Neural cell (in vitro differentiated cells): ENCODE results near the gene SBK3. TPM values are rescaled to one million over a fixed set of nuclear protein-coding genes. Genes with fewer than 3 reads are reported as not detected.

Experiments
- H2AFZ ChIP-seq: fragments of 200-600, 300-800 bp; sonication (generic), shearing (Covaris generic); 2 replicates; pipeline ENCODE4 v1.6.0; 2014; ENCODE audit warnings: low read depth, mild to moderate bottlenecking, antibody characterized with exemption, low read length, moderate library complexity
- H3F3A ChIP-seq: fragments of 200-600 bp; shearing (Covaris generic); 2 replicates; pipeline ENCODE4 v1.6.1; 2016; ENCODE audit warnings: mild to moderate bottlenecking, moderate library complexity, mixed read lengths, antibody characterized with exemption, low read length; ENCODE audit not compliant: insufficient read depth, poor library complexity, severe bottlenecking
- H3K27ac ChIP-seq: fragments of 200-600, 300-800 bp; sonication (generic), shearing (Covaris generic); 2 replicates; pipeline ENCODE4 v1.5.1; 2014; ENCODE audit warnings: mild to moderate bottlenecking, low read length, moderate library complexity
- H3K27me3 ChIP-seq: fragments of 300-800, 200-600 bp; sonication (generic), shearing (Covaris generic); 2 replicates; pipeline ENCODE4 v1.6.0; 2014; ENCODE audit warnings: mild to moderate bottlenecking, low read depth, low read length, moderate library complexity; ENCODE audit not compliant: insufficient read depth
- H3K36me3 ChIP-seq: fragments of 300-800, 200-600 bp; sonication (generic), shearing (Covaris generic); 2 replicates; pipeline ENCODE4 v1.5.1; 2014; ENCODE audit warnings: mild to moderate bottlenecking, antibody characterized with exemption, low read length, moderate library complexity; ENCODE audit not compliant: insufficient read depth
- H3K4me2 ChIP-seq: fragments of 300-800, 200-600 bp; sonication (generic), shearing (Covaris generic); 2 replicates; pipeline ENCODE4 v1.6.0; 2014; ENCODE audit warnings: mild to moderate bottlenecking, low read length
- H3K4me3 ChIP-seq: fragments of 300-800, 200-600 bp; sonication (generic), shearing (Covaris generic); 2 replicates; pipeline ENCODE4 v1.5.1; 2014; ENCODE audit warnings: mild to moderate bottlenecking, low read length, moderate library complexity
- H3K79me2 ChIP-seq: fragments of 200-600 bp; shearing (Covaris generic); replicated peaks from 2 replicates; pipeline ENCODE4 v1.6.0; 2014; ENCODE audit warnings: mild to moderate bottlenecking, low read length, moderate library complexity; ENCODE audit not compliant: insufficient read depth
- H3K9ac ChIP-seq: fragments of 300-800, 200-600 bp; sonication (generic), shearing (Covaris generic); 2 replicates; pipeline ENCODE4 v1.6.1; 2016; ENCODE audit warnings: mild to moderate bottlenecking, low read length, mixed read lengths
- H3K9me2 ChIP-seq: fragments of 200-600 bp; shearing (Covaris generic); 2 replicates; pipeline ENCODE4 v1.6.1; 2016; ENCODE audit warnings: mild to moderate bottlenecking, low read length, mixed read lengths; ENCODE audit not compliant: insufficient read depth
- H3K9me3 ChIP-seq: fragments of 200-600, 300-800 bp; sonication (generic), shearing (Covaris generic); 2 replicates; pipeline ENCODE4 v1.6.1; 2016; ENCODE audit warnings: mild to moderate bottlenecking, mixed run types, low read length, moderate library complexity, mixed read lengths
- H4K20me1 ChIP-seq: fragments of 200-600 bp; shearing (Covaris generic); 2 replicates; pipeline ENCODE4 v1.6.1; 2016; ENCODE audit warnings: mild to moderate bottlenecking, mixed run types; ENCODE audit not compliant: insufficient read depth
- CTCF ChIP-seq: fragments of 450-650 bp; IDR thresholded peaks from 2 replicates; pipeline ENCODE4 v1.5.1; 2014; ENCODE audit warnings: antibody characterized with exemption, mild to moderate bottlenecking, moderate library complexity; ENCODE audit not compliant: poor library complexity, severe bottlenecking
- EP300 ChIP-seq: fragments of 450-650 bp; conservative IDR thresholded peaks from 2 replicates; pipeline ENCODE4 v1.6.1; 2014; ENCODE audit warnings: antibody characterized with exemption, mild to moderate bottlenecking, moderate library complexity; ENCODE audit not compliant: poor library complexity, severe bottlenecking
- EZH2 ChIP-seq: fragments of 200-600, 300-800 bp; shearing (Covaris generic), sonication (generic); IDR thresholded peaks from 2 replicates; pipeline ENCODE4 v1.6.1; 2014; ENCODE audit warnings: antibody characterized with exemption, low read length, borderline replicate concordance, mild to moderate bottlenecking; ENCODE audit not compliant: insufficient read depth, poor library complexity, severe bottlenecking
- MXI1 ChIP-seq: fragments of 450-650 bp; conservative IDR thresholded peaks from 2 replicates; pipeline ENCODE4 v1.6.1; 2014; ENCODE audit warnings: antibody characterized with exemption, mild to moderate bottlenecking; ENCODE audit not compliant: poor library complexity, severe bottlenecking
- POLR2AphosphoS5 ChIP-seq: IDR thresholded peaks from 2 replicates; pipeline ENCODE4 v1.6.1; 2012
- RAD21 ChIP-seq: fragments of 450-650 bp; conservative IDR thresholded peaks from 2 replicates; pipeline ENCODE4 v1.6.1; 2014; ENCODE audit warnings: antibody characterized with exemption, mild to moderate bottlenecking, moderate library complexity
- REST ChIP-seq: IDR thresholded peaks from 2 replicates; pipeline ENCODE4 v1.6.1; 2012; ENCODE audit warnings: borderline replicate concordance
- SMC3 ChIP-seq: fragments of 450-650 bp; conservative IDR thresholded peaks from 2 replicates; pipeline ENCODE4 v1.6.1; 2014; ENCODE audit warnings: antibody characterized with exemption, mild to moderate bottlenecking, moderate library complexity; ENCODE audit not compliant: poor library complexity
- TAF1 ChIP-seq: IDR thresholded peaks from 2 replicates; pipeline ENCODE4 v1.6.1; 2012; ENCODE audit warnings: low read depth
- polyA plus RNA-seq: library from polyadenylated mRNA; depleted of rRNA; stranded (reverse); fragments of >200 nt; gene quantifications from 2 replicates; pipeline ENCODE4 v1.2.3, GENCODE V29; 2014

SBK3 gene
- polyA plus RNA-seq, 1 donor from 2014 or later = not detected

- Histone ChIP-seq H3K79me2 (no peaks in the 10 kb centered on the region), H3K27ac (no peak overlapping the region), H3K4me2 (no peak overlapping the region), H3K36me3 (no peaks in the 10 kb centered on the region), H4K20me1 (no peaks in the 10 kb centered on the region), H2AFZ (no peak overlapping the region), H3K9me2 (no peaks in the 10 kb centered on the region), H3K9ac (no peak overlapping the region), H3F3A (no peaks in the 10 kb centered on the region), H3K4me3 (no peak overlapping the region), H3K27me3 (no peaks in the 10 kb centered on the region), H3K9me3 (no peaks in the 10 kb centered on the region)
- no peak for TF ChIP-seq CTCF
- no peak for TF ChIP-seq TAF1
- TF ChIP-seq RAD21 = no peak
- no peak for TF ChIP-seq MXI1
- TF ChIP-seq POLR2AphosphoS5 = no peak
- no peak for TF ChIP-seq EP300
- TF ChIP-seq REST = no peak
- no peak for TF ChIP-seq SMC3
- no peak for TF ChIP-seq EZH2
These were observed 4.3 kb downstream of the SBK3 start for GRCh38 chr19:55541091-55541490.

- Histone ChIP-seq H3K36me3 (no peaks in the 10 kb centered on the region), H3K4me2 (no peak overlapping the region), H3K9ac (no peak overlapping the region), H3K9me2 (no peaks in the 10 kb centered on the region), H3K4me3 (no peak overlapping the region), H2AFZ (no peak overlapping the region), H3K79me2 (no peaks in the 10 kb centered on the region), H3F3A (no peaks in the 10 kb centered on the region), H3K27me3 (no peaks in the 10 kb centered on the region), H3K9me3 (no peaks in the 10 kb centered on the region), H3K27ac (no peak overlapping the region), H4K20me1 (no peaks in the 10 kb centered on the region)
- TF ChIP-seq MXI1 = no peak
- TF ChIP-seq EZH2 = no peak
- no peak for TF ChIP-seq RAD21
- no peak for TF ChIP-seq CTCF
- no peak for TF ChIP-seq TAF1
- TF ChIP-seq EP300 = no peak
- TF ChIP-seq POLR2AphosphoS5 = no peak
- TF ChIP-seq REST = no peak
- TF ChIP-seq SMC3 = no peak
These were observed 4.7 kb downstream of the SBK3 start for GRCh38 chr19:55540619-55541018.
